SJCRH30 (cell line): ENCODE results near the gene WNT3A. TPM values are rescaled to one million over a fixed set of nuclear protein-coding genes. Genes with fewer than 3 reads are reported as not detected.
A peak's percentile ranks its signal among the peaks of the same experiment; 100 is the strongest.

Experiments used
- DNase-seq, 2 experiments: peaks; one replicate each; pipeline ENCODE4 v3.0.0-alpha.2; 2015 to 2020
- H3K27ac ChIP-seq: fragments of 250-450 bp; sonication (Bioruptor Pico); 2 replicates; pipeline ENCODE4 v1.5.1; 2020; ENCODE audit warnings: mild to moderate bottlenecking, moderate library complexity
- H3K27me3 ChIP-seq: fragments of 250-450 bp; sonication (Bioruptor Pico); 2 replicates; pipeline ENCODE4 v1.5.1; 2020; ENCODE audit warnings: mild to moderate bottlenecking, moderate library complexity
- H3K36me3 ChIP-seq: fragments of 250-450 bp; sonication (Bioruptor Pico); 2 replicates; pipeline ENCODE4 v1.5.1; 2020; ENCODE audit warnings: mild to moderate bottlenecking, moderate library complexity
- H3K4me1 ChIP-seq: fragments of 250-450 bp; sonication (Bioruptor Pico); 2 replicates; pipeline ENCODE4 v1.5.1; 2020; ENCODE audit warnings: mild to moderate bottlenecking, moderate library complexity
- H3K4me3 ChIP-seq: fragments of 250-450 bp; sonication (Bioruptor Pico); 2 replicates; pipeline ENCODE4 v1.5.1; 2020; ENCODE audit warnings: mild to moderate bottlenecking, moderate library complexity
- H3K9me3 ChIP-seq: fragments of 250-450 bp; sonication (Bioruptor Pico); replicated peaks from 2 replicates; pipeline ENCODE4 v1.5.1; 2020; ENCODE audit warnings: mild to moderate bottlenecking, moderate library complexity
- total RNA-seq: library from RNA; depleted of rRNA; stranded (reverse); fragments of >200 nt; shearing (Covaris generic); gene quantifications from 2 replicates; pipeline ENCODE4 v1.2.3, GENCODE V29; 2014

Gene WNT3A
- total RNA-seq, 1 experiment from 2014 or later: not detected

- peaks cover 37% of the 10 kb centered on the region for H3K36me3 ChIP-seq
- H3K27me3 ChIP-seq: no peaks in the 10 kb centered on the region
- no peaks in the 10 kb centered on the region for H3K9me3 ChIP-seq
- peak within 1 kb of the TSS; percentile 78 for H3K4me3 ChIP-seq
- DNase-seq: peak; percentile 96 to 97
- H3K27ac ChIP-seq: peak within 1 kb of the TSS; percentile 46
- H3K4me1 ChIP-seq: no peaks in the 10 kb centered on the region
Observed at GRCh38 chr1:228102791-228103620, 96.2 kb downstream of the WNT3A start, which contains the start of gene C1orf35. C1orf35 (minus strand) TSS chr1:228103325; CDS start chr1:228103227, 98 bp downstream.

- H3K27me3 ChIP-seq: no peaks in the 10 kb centered on the region
- peaks cover 22% of the 10 kb centered on the region for H3K36me3 ChIP-seq
- no peaks in the 10 kb centered on the region for H3K9me3 ChIP-seq
- no peak for DNase-seq
- H3K4me3 ChIP-seq: no peak overlapping the region
- no peaks in the 10 kb centered on the region for H3K4me1 ChIP-seq
- no peak overlapping the region for H3K27ac ChIP-seq
Observed at GRCh38 chr1:228104526-228105269, 97.9 kb downstream of the WNT3A start.

GRCh38 chr1:228105270-228105995 is 98.6 kb downstream of the WNT3A start:
- H3K27ac ChIP-seq: no peak overlapping the region
- DNase-seq: no peak
- H3K4me1 ChIP-seq: peaks cover 3% of the 10 kb centered on the region
- H3K4me3 ChIP-seq: no peak overlapping the region
- H3K36me3 ChIP-seq: peaks cover 14% of the 10 kb centered on the region
- no peaks in the 10 kb centered on the region for H3K9me3 ChIP-seq
- H3K27me3 ChIP-seq: no peaks in the 10 kb centered on the region

GRCh38 chr1:228105996-228106799 is 99.4 kb downstream of the WNT3A start:
- Histone ChIP-seq H3K27me3 (no peaks in the 10 kb centered on the region), H3K36me3 (peaks cover 7% of the 10 kb centered on the region), H3K27ac (no peak overlapping the region), H3K4me3 (no peak overlapping the region), H3K9me3 (no peaks in the 10 kb centered on the region), H3K4me1 (peaks cover 5% of the 10 kb centered on the region)
- no peak for DNase-seq

- H3K36me3 ChIP-seq: 0 out of 2 replicates have a peak, but pooled peaks cover 2% of the 10 kb centered on the region
- H3K9me3 ChIP-seq: no peaks in the 10 kb centered on the region
- no peaks in the 10 kb centered on the region for H3K27me3 ChIP-seq
- H3K27ac ChIP-seq: no peak overlapping the region
- no peak overlapping the region for H3K4me3 ChIP-seq
- peaks cover 5% of the 10 kb centered on the region for H3K4me1 ChIP-seq
- no peak for DNase-seq
Observed at GRCh38 chr1:228106800-228107054, 99.9 kb downstream of the WNT3A start.

- Histone ChIP-seq H3K4me3 (no peak overlapping the region), H3K27ac (no peak overlapping the region), H3K4me1 (peaks cover 5% of the 10 kb centered on the region), H3K9me3 (no peaks in the 10 kb centered on the region; the same call in 1 of the 2 replicates), H3K27me3 (no peaks in the 10 kb centered on the region), H3K36me3 (0 out of 2 replicates have a peak, but pooled peaks cover 2% of the 10 kb centered on the region)
- no peak for DNase-seq
Observed at GRCh38 chr1:228107636-228108035, 100.8 kb downstream of the WNT3A start.

- Histone ChIP-seq H3K4me1 (peaks cover 5% of the 10 kb centered on the region), H3K9me3 (no peaks in the 10 kb centered on the region; the same call in 1 of the 2 replicates), H3K27me3 (no peaks in the 10 kb centered on the region), H3K4me3 (peak overlapping the region; percentile 94), H3K36me3 (0 out of 2 replicates have a peak, but pooled peaks cover 2% of the 10 kb centered on the region), H3K27ac (no peak overlapping the region)
- DNase-seq: no peak
Observed at GRCh38 chr1:228108055-228108690, 101.4 kb downstream of the WNT3A start.

- peak overlapping the region; percentile 91 for H3K27ac ChIP-seq
- peaks cover 5% of the 10 kb centered on the region for H3K4me1 ChIP-seq
- no peaks in the 10 kb centered on the region for H3K27me3 ChIP-seq
- no peaks in the 10 kb centered on the region; the same call in none of the 2 replicates for H3K9me3 ChIP-seq
- peak overlapping the region; percentile 94 for H3K4me3 ChIP-seq
- no peak for DNase-seq
- 0 out of 2 replicates have a peak, but pooled peaks cover 2% of the 10 kb centered on the region for H3K36me3 ChIP-seq
Observed at GRCh38 chr1:228108742-228109072, 101.9 kb downstream of the WNT3A start.

GRCh38 chr1:228109073-228109961 is 102.5 kb downstream of the WNT3A start, which contains the start of gene MRPL55:
MRPL55 (minus strand) TSS chr1:228109299; CDS start chr1:228108260, 1,039 bp downstream.
- peak; percentile 97 to 98 for DNase-seq
- no peaks in the 10 kb centered on the region; the same call in none of the 2 replicates for H3K9me3 ChIP-seq
- H3K27ac ChIP-seq: peak within 1 kb of the TSS; percentile 91
- H3K27me3 ChIP-seq: no peaks in the 10 kb centered on the region
- H3K4me3 ChIP-seq: peak within 1 kb of the TSS; percentile 94
- H3K36me3 ChIP-seq: 0 out of 2 replicates have a peak, but pooled peaks cover 2% of the 10 kb centered on the region
- peaks cover 5% of the 10 kb centered on the region for H3K4me1 ChIP-seq

- no peaks in the 10 kb centered on the region for H3K27me3 ChIP-seq
- DNase-seq: peak; percentile 75 to 76
- H3K4me1 ChIP-seq: peaks cover 5% of the 10 kb centered on the region
- peak overlapping the region; percentile 94 for H3K4me3 ChIP-seq
- H3K36me3 ChIP-seq: 0 out of 2 replicates have a peak, but pooled peaks cover 2% of the 10 kb centered on the region
- H3K27ac ChIP-seq: peak overlapping the region; percentile 91
- H3K9me3 ChIP-seq: no peaks in the 10 kb centered on the region; the same call in none of the 2 replicates
Observed at GRCh38 chr1:228109962-228110488, 103.2 kb downstream of the WNT3A start.

GRCh38 chr1:228110556-228110955 is 103.8 kb downstream of the WNT3A start:
- H3K27ac ChIP-seq: peak overlapping the region; percentile 91
- H3K4me1 ChIP-seq: peaks cover 5% of the 10 kb centered on the region
- H3K9me3 ChIP-seq: no peaks in the 10 kb centered on the region; the same call in none of the 2 replicates
- DNase-seq: no peak
- peak overlapping the region; percentile 94 for H3K4me3 ChIP-seq
- H3K27me3 ChIP-seq: no peaks in the 10 kb centered on the region
- 0 out of 2 replicates have a peak, but pooled peaks cover 2% of the 10 kb centered on the region for H3K36me3 ChIP-seq
